GM18520 (cell line): ENCODE data around the gene TFEB.

Experiments
- ATAC-seq: cut with Tn5 transposase; IDR thresholded peaks from one replicate; pipeline ENCODE4 v1.9.1; 2021; ENCODE audit not compliant: unreplicated experiment

Gene TFEB

DNA sequence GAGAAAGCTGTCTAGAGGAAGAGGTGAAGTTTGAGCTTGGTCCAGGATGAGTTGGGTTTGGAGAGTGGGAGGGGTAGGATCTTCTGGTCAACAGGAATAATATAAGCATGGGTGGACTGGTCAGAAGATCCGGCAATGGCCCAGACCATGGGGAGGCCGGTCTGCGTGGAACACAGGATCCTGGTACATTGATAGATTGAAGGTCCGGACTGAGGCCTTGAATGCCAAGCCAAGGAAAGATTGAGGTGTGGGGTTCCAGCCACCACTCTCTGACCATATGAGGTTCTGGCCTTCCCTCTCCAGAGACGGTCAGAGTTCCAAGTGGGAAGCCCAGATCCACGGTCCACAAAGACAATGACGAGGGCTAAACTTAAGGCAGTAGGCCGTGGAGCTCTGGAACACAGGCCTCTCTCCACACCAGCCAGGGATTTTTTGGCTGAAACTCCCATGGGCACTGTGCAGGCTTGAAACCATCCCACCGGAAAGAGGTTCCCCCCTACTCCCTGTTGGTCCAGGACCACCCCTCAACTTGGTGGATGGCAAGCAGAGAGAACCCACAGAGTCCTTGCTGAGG lies 94.0 kb downstream of the TFEB start:
- ATAC-seq = no peak

DNA sequence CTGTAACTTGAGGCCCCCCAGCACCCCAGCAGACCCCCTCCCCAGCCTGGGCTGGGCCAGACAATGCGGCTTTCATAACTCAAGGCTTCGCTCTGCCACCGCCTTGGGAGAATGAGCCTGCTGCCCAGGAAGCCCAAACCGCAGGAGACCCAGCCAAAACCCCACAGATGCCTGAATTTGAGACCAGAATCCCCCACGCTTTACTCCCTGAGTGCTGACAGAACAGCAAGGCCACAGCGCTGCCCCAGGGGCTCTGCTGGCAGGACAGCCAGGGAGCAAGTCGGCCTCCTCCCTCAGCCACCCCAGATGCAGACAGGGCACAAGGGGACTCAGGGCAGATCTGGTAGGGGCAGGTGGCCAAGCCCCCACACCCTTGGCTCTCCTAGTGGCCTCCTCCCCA lies 95.0 kb downstream of the TFEB start:
- no peak for ATAC-seq

DNA sequence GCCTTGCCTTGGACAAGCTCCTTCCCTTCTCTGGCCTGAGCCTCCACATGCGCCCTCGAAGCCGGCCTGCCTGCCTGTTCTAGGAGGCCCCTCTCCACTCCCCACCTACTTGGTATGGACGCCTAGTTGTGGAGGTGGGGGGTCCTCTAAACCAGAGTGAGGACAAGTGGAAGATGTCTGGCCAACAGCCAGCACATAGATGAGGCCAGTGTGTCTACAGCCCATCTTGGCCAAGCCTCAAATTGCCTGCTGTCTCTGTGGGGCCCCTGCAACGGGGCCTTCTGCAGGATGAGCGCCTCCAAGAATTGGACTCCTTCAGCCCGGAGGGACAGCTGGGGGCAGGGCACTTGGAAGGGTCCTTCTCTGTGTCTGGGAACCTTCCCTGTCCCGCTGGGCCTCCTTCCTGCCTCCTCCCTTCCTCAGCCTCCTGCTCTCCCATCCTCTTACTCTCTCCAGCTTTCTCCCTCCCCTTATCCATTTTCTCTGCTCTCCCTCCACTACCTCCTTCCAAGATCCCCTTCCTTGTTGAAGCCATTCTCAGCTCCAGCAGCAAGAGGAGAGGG lies 95.5 kb downstream of the TFEB start:
- no peak for ATAC-seq

DNA sequence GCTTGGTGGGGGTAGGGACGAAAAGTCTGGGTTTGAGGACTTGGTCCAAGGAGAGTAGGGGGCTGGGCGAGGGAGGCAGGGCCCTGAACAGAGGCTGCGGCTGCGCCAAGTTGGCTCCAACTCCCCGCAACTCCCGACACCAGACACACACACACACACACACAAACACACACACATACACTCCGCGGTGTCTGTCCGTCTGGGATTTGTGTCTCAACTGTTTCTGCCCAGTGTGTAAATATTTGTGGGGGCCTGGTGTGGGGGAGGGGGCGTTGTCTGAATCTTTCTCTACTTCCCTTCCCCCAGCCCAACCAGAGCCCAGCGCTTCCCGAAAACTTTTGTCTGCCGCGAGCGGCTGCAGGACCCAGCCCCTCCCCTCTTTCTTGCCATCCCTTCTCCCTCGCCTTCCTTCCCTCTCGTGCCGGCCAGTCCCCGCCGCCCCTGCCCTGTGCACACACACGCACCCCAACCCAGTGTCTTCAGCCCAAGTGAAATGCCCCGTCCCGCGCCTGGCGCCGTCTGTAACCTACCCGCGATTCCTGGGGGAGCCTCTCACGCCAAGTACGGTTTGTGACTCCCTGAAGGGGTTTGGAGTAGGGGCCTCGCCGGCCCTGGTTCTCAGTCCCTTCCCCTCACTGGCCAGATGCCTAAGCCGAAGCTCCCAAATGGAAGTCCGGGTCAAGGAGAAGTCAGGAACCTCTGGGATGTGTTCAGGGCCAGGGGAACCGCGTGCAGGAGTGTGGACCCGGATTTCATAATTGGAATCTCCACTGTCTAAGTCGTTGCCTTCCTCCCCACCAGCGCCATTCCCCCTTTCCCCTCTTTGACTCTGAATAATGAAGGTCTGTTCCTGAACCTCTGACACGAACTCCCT lies 96.2 kb downstream of the TFEB start:
- ATAC-seq = no peak

DNA sequence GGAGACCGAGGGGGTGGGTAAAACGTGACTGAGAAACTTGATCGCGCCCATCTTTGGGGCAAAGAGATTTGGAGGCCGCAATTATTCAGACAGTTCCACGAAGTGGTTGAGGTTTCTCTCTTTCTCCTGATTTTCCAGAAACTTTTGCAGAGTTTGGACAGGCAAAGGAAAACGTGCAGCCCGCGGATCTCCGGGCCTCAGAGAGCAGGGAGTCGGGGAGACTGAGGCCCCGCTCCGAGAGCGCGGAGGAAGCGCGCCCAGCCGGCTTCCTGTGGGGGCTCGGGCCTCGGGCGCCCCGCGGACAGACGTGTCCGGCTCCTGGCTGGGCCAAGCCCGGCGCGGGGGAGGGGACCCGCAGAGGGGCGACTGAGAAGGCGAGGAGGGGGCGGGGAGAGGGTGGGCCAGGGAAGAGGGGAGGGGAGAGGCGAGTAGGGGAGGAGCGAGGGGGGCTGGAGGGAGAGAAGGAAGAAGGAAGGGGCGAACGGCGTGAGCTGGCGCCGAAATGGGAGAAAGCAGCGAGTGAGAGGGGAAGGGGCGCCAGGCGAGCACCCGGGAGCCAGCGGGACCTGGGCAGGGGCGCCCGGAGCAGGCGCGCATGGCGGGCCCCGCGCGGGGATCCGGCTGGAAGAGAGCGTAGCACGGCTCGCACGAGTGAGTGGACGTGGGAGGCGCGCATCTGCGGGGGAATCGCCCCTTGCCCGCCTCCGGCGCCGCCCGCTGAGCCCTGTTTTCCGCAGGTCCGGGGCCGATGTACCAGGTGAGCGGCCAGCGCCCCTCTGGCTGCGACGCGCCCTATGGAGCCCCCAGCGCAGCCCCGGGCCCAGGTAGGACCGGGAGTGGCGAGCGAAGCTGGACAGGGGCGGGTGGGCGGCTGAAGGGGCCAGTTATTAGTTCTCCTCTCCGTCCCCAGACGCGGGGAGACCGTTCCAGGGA lies 97.1 kb downstream of the TFEB start, which contains the start of gene MDFI:
MDFI (plus strand) TSS at position 467 of the 933 bp plus-strand sequence; CDS start at position 749, 282 bp downstream.
- no peak for ATAC-seq

DNA sequence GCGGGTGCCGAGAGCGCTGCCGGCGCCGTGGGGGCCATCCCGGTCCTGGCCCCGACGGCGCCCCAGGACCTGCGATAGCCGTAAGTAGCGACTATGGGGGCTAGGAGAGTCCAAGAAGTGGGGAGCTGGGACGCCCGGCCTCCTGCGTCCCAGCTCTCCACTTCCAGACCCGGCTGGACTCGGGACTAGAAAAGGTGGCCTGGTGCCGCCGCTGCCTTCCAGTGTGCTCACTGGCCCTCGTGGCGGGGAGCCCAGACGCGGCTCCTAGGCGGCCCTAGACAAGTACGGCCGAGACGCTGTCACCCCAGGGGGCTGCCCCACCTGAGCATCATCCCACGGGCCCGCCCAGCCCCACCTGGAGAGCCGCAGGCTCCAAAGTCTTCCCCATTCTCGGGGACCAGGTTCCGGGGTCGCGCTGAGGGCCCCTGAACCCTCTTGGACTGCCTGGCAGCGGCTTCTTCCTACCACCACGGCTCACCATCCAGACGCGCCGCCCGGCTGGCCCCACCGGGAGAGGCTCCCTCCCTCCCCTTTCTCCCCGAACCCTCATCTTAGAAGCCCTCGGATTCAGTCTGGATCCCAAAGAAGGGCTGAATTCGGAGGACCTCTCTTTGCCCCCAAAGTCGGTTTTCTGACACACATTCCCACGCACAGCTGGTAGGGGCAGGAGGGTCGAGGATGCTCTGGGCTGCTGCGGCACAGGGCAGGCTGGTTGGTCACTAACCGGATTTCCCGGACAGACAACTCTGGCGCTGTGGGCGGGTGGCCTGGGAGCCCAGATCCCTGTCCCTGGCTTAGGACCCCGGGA lies 98.0 kb downstream of the TFEB start:
- ATAC-seq = no peak

DNA sequence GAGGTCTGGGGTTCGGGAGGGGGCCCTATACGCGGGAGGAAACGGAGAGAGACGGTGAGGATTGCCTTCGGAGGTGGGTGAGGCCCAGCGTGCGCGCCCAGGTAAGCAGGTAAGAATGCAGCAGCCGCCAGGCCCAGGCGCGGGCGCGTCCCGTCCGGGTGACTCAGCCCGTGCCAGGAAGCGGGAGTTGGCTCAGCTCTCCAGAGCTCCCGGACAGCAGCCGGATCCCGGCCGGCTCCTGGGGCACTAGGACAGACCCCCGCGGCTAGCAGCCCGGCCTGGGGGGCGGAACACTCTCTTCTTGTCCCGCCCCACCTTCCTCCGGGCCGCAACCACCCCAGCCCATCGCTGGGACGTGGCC lies 98.6 kb downstream of the TFEB start:
- ATAC-seq = no peak

DNA sequence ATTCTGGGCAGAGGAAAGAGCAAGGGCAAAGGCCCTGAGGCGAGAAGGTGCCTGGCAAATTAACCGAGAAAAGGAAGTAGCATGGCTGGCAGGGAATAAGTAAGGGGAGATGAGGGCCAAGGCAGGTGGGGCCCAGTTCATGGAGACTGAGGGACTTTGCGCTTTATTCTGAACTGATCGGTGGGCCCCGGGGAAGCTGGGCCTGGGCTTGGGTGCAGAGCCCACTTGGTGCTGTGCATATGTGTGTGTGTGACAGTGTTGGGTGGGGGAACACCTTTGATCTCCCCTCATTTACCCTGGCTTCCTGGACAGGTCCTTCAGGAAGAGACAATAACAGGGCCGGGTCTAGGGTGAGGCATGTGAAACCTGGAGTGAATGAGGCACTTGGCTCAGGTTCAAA lies 100.0 kb downstream of the TFEB start:
- no peak for ATAC-seq

DNA sequence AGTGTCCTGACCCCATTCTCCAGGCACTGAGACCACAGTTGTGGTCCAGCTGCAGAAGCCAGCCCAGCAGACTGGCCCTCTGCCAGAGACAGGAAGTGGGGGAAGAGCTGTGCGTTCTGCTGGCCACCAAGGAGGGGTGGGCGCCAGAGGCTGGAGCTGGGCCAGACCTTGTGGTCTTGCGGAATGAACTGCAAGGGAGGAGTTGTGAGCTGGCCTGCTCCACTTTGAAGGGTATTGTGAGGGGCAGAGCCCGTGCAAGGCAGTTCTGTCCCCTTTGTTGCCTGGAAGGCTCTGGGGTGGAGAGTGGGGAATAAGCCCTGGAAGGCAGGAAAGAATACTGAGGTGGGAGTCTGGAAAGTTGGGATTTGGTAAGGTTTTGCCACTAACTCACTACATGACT lies 100.8 kb downstream of the TFEB start:
- ATAC-seq = no peak
